Stimulated activated CD4-positive, alpha-beta T cell treated with anti-CD3 and anti-CD28 coated beads, Interleukin-15, amount 100 ng/mL, for 1 hour (primary cell): ENCODE measurements around the gene DIAPH1.

ENCODE experiments used
- DNase-seq, 2 donors: peaks; one replicate each; pipeline ENCODE4 v3.0.0-alpha.2; 2020; ENCODE audit warnings: low read depth in 1 of 2, low spot score in 1 of 2

Gene DIAPH1

DNA sequence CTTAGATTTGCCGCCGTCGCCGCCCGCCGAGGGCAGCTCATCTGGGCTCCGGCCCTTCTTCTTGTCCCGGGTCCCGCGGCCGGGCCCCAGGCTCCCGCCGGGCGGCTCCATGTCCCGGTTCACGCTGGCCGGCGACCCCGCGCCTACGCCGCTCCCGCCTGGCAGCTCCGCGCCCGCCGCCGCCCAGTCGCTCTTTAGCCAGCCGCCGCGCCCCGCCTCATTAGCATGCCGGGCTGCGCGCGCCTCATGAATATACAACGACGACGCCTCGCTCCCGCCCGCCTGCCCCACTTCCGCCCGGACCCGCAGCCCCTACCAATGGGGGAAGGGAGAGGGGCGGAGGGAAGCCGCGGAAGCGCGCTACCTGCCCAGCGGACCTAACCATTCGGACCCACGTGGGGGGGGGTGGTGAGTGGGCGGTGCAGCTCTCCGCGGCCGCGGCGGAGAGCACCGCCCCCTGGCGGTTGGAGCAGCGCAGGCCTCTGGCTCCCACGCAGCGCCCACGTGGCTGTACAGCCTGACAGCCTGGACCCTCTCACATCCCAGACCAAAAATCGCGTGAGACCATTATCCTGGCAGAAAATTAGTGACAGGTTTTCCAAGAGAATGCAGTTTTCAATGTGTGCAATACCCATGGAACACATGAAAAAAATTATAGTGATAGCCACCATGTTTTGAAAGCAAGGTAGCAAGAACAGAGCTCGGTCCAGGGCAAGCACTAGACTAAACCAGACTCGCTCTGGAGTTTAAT lies at the start of gene DIAPH1:
Gene DIAPH1, minus strand, starts transcription at position 197 of the 751 bp plus-strand sequence. Its CDS starts 86 bp downstream, at position 111.
- DNase-seq: peak; percentile 98 to 99

DNA sequence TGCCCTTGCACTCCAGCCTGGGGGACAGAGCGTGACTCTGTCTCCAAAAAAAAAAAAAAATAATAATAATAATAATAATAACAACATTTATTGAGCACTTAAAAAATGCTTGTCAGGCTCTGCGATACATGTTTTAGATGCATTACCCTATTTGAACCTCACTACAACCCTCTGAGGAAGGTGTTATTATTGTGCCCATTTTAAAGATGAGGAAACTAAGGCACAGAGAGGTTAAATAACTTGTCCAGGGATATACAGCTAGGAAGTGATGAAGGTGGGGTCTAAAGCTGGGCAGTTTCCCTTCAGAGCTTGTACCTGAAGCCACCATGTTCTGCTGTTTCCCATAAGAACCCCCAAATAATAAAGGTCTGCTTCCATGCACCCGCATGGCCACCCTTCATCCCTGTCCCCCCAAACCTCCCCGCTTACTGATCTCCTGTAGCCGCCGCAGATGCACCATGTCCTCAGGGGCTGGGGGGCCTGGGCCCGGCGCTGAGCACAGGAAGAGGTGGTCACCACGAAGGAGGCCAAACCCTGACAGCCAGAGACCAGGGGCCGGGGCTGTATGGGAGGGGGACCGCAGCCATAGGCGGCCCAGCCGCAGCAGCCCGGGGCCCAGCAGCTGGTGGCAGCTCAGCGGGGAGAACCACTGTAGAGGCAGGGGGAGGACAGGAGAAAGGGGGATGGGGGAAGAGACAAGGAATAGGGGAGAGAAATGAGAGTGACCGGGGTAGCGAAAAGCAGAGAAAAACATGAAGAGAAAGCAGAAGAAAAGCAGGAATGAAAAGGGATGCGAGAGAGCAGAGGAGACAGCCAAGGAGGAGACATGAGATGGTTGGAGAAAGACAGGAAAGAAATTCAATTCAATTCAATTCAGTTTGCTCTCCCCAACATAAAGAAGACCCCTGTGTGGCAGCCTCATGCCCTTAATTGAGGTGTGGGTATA lies 47.5 kb upstream of the DIAPH1 start:
- no peak for DNase-seq

DNA sequence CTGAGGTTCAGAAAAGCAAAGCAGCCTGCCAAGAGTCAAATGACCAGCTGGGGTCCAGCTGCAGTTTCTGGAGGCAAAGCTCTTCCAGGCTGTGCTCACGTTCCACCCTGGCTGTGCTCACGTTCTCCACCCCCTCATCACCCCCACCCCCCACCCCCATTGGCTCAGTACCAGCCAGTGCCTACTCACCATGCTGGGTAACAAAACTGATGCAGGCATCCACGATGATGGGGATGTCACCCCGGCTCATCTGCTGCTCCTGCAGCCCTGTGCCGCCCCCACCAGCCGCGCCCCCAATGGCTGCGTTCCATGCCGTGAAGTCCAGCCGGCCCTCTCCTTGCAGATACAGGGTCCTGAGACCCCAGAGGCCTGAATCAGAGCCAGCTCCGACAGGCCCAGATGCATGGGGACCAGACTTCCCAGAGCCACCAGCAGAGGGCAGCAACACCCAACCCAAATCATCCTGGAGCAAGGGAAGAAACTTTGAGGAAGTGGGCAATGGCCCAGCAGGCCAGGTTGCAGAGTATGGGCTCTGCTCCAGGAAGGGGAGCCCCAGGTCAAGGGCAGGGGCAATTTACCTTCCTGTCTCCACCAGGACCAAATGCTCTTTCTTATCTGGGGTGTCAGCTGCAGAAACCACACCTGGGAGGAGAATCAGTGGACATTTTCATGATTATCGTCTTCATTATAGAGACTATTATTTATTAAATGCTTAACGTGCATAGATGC lies 46.1 kb upstream of the DIAPH1 start:
- peak; percentile 55 to 63 for DNase-seq

DNA sequence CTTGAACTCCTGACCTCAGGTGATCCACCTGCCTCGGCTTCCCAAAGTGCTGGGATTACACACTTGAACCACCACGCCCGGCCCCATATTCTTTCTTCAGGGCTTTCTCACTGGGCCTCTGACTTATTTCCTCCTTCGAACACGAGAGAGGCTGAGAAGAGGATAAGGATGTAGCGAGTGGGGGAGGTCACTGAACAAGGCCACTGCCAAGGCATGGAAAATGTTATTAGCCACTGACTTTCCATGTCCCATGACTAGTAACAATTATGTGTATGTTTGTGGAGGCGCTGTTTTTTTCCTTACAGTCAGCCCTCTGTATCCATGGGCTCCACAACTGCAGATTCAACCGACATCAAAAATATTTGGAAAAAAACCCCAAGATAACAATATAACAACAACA lies 44.7 kb upstream of the DIAPH1 start:
- no peak for DNase-seq

DNA sequence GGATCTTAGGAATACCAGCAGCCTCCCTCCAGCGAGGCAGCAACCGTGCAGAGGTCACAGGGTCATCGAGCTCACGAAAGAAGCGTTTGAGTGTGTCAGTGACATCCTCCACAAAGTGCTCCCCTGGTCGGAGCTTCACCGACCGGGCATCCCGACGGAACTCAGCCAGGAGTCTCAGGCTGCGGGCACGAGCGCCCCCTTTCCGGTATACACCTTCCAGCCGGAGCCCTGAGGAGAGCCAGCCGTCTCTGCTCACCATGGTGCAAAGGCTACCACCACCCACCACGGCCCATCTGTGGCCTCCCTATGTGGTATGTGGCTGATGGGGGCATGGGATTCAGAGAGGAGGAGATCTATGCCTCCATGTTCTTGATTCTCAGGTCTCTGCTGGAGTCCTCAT lies 43.2 kb upstream of the DIAPH1 start:
- DNase-seq: no peak

DNA sequence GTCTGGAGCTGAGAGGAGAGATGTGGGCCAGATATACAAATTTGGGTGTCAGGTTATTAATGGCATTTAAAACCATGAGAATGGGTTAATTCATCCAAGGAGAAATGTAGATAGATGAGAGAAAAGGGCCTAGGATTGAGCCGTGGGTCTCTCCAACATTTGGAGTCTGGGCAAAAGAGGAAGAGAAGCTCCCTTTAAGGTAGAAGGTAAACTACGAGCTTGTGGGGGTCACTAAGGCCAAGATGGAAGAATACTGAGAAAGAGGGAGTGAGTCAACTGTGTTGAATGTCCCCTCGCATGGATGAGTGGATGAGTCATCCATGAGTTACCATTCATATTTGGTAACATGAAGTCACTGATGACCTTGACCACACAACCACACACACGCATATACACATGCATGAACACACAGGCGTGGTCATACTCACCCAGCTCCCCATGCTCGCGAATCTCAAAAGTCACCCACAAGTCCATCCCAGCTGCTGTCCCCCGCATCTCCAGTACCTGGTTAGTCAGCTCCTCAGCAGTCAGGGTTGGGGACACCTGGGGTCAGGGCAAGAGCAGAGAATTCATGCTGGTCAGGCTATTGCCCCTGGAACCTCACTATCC lies 39.2 kb upstream of the DIAPH1 start:
- no peak for DNase-seq

DNA sequence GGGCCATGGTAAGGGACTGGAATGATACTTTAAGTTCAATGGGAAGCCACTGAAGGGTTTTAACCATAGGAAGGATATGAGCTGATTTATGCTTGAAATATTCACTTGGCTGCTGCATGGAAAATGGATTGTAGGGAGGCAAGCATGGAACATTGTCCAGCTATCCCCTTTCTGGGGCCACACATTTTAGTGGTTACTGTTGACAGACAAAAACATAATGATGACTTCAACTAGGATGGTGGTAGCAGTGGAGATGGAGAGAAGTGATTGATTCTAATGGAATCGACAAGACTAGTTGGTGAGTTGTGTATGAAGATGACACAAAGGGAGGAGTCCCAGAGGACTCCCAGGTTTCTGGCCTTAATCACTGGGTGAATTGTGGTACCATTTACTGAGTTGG lies 38.6 kb upstream of the DIAPH1 start:
- DNase-seq: no peak

DNA sequence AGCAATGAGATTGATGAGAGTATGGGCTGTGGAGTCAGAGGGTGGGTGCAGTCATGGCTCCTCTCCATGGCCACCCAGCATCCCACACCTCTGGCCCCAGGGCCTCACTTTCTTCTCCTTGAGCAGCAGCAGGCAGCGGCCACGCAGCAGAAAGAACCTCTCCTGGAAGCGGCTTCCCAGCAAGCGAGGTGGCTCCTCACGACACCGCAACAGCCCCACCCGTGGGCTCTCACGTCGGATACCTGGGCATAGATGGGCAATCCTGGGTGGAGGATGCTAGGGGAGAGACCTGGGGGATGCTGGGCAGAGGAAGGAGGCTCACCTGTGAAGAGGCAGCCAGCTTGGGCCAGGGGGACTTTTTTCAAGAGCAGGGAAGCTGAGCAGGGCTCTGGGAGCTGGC lies 37.6 kb upstream of the DIAPH1 start:
- DNase-seq: no peak

DNA sequence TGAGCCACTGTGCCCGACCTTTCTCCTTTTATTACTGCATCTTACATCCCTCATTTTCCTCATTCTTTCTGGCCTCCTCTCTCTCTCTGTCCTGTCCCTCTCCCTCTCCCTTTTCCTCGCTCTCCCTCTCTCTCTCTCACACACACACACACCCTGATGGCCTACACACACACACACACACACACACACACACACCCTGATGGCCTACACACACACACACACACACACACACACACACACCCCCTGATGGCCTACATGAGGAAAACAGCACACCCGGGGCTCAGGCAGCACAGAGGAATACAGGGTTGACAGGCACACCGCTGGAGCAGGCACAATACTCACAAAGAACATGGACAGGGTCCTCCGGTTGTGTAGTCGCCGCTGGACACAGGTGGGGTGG lies 36.2 kb upstream of the DIAPH1 start:
- DNase-seq: no peak

DNA sequence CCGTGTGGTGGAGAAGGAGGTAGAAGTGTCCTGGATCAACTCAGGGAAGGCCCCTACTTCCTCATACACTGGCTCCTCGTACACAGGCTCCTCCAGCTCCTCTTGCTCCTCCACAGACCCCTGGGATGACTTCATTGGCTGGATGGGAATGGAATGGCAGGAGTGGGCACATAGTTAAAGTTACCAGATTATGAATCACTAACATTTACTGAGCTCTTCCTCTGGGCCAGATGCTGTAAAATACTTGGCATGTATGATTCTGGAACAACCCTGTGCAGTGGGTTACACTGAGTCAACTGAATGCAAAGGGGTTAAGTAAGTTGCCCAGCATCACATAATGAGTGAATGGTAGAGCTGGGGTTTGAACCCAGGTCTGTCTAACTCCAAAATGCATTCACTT lies 35.5 kb upstream of the DIAPH1 start:
- DNase-seq: no peak

DNA sequence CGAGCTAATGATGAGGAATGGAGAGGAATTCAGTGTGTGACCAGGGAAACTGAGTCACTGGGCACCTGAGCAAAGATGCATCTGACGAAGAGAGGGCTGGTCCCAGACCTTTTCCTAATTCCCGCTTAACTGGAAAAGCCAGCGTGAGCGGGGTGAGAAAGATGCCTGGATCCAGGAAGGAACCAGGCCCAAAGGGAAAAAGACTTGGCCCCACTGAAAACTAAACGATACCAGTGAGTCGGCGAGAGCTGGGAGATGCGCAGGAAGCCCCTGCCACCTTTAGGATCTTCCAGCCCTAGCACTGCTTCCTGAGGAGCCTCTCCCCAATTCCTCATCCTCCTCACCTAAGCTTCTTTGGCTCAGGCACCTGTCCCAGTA lies 32.9 kb upstream of the DIAPH1 start:
- no peak for DNase-seq

DNA sequence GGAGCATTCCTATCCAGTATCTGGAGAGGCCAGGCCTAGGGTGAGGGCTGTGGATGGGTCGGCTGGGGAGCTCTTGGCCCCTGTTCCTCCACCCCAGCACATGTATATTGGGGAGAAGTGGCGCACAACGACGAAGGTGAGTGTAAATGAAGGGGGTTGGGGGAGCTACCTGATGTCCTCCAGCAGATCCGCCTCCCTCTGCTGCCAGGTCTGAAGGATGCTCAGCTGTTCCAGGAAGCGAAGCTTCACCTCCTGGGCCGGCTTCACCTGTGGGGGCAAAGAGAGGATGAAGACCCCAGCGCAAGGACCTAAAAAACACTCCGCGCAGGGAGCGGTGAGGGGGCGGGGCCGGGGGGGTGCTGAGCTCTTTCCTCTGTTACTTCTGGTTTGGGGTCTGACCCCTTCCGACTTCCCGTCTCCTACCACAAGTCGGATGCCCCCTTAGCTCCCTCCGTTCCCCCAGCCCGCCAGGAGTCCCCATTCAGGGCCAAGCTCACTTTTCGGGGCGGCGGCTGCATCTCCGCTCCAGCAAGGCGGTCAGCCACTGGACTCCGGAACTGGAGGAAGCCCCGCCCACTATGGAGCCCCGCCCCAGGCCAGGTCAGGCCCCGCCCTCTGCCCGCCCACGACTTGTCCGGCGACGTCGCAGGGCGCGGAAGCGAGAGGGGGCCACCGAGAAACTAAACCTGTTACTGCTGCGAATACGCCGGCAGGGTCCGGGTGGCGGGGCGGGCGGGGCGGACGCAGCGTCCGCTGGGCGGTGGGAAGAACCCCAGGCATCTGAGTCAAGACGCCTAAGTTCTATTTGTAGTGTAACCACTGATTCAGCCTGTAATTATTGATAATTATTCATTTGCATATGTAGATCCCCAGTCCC lies 32.3 kb upstream of the DIAPH1 start, which contains the start of gene FCHSD1:
Gene FCHSD1, minus strand, starts transcription at position 568 of the 877 bp plus-strand sequence. Its CDS starts 50 bp downstream, at position 518.
- peak; percentile 66 to 67 for DNase-seq

DNA sequence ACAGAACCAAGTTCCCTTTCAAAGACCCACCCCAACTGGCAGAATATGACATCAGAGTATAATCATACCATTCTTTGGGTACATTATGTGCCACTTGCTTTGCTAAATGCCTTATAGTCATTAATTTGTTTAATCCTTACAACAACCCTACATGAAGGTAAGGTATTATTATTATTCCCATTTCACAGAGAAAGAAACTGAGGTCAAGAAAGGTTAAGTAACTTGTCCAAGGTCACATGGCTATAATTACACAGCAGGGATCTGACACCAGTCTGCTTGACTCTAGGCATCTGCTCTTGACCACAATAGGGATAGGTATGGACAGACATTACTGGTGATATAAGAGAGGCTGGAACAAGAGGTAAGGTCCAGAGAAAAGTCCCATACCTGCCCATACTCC lies 31.2 kb upstream of the DIAPH1 start:
- DNase-seq: no peak

DNA sequence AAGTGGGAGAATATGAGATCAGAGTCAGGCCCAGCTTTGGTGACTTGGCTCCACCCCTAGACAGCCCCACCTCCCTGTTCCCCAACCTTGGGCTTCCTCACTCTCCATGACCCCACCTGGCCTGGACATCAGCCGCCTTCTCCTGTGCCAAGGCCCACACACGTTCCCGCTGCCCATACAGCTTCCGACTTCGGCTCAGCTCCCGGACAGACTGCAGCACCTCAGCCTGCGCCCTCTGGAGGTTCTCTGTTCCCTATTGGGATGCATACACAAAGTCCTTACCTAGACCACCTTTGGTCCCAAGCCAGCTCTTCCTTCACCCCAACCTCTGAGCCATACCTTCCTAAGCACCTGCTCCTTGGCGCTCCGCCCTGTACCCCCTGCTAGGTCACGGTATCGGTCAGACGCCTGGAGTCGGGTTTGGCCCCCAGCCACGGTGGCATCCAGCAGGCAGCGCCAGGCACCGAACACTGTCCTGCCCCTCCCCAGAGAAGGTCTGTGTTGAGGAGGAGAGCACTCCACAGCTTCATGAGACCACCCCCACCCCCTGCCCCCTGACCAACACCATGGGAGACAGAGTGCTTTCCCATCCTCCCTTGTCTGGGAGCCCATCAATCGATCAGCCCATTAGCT lies 30.4 kb upstream of the DIAPH1 start:
- no peak for DNase-seq

DNA sequence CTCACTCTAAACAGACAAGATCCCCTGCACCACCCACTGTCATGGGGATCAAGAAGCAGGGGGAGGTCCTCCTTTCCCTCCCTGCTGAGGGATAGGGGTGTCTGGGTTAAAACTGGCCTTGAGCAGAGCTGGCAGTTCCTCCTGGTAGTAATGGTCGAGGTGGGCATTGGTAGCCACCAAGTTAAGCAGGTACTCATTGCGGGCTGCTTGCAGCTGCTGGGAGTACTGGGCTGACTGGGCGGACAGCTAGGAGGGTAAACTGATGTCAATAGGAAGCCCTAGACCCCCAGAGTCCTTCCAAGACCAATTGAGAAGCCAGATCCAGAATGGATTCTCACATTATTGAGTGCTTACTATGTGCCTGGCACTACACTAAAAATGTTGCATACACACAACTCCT lies 29.1 kb upstream of the DIAPH1 start:
- no peak for DNase-seq

DNA sequence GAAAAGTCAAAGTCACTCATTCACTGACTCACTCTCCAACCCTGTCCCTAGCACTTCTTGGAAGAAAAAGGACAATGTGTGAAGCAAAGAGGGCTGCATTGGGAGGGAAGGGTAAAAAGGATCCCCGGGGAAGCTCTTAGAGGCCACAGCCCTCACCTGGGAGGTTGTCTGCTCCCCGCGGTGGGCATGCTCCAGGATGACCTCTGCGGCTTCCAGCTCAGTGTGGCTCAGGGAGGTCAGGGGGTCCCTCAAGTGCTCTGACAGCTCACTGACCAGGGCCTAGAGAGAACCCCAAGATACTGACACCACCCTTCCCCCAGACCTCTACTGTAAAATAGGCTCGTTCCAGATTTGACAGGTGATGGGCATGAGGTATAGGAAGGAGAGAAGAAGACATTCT lies 28.4 kb upstream of the DIAPH1 start:
- no peak for DNase-seq

DNA sequence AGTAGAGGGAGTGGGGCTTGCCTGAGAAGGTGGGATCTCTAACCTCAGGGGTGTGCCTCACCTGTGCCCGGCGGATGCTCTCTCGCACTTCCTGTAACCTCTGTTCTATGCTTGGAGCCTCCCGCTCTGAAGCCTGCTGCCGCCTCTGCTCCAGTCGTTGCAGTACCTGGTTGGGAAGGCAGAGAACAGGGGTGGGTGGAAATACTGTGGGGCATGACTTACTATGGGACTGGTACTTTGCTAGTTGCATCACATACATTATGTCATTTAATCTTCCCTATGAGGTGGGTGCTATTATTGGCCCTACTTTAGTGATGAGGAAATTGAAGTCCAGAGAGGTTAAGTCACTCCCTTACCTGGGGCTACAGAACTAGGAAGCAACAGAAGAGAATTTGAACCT lies 27.2 kb upstream of the DIAPH1 start:
- DNase-seq: no peak

DNA sequence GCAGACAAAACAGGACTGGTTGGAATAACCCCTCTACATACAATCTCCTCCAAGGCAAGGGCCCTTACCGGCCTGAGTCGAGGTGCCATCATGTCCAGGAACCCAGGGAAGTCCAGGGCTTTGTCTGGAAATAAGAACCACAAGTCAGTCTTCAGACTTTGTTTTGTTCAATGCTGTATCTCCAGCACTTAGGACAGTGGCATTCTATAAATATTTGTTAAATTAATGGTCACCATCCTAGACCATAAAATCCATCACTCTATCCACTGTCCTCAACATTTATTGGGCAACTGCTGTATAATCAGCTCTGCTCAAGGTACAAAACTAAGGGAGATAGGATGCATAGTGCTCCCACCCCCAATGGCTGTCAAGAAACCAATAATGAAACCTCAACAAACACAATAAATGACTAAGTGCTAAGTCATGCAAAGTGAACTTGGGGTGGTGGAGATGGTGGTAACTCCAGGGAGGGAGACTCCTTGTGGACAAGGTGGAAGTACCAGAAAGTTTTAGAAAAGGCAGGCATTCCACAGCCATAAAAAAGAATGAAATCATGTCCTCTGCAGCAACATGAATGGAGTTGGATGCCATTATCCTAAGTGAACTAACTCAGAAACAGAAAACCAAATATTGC lies 23.0 kb upstream of the DIAPH1 start:
- no peak for DNase-seq

DNA sequence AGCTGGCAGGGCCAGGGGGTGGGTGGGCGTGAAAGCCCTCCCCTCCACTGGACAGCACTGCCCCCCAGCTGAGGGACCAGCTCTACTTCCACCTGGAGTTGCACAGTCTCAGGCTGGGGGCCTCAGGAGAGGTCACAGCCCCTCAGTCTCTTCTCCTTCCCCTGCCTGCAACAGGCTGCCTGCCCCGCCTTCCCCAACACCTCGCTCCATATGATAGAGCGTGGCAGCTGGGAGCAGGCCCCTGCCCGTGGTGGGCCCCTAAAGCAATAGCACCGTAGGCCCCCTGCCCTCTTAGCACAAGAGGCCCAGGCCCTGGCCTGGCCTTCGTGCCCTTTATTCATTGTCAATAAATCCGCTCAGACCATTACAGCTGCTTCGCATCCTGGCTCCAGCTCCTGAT lies 21.9 kb upstream of the DIAPH1 start:
- DNase-seq: no peak
